LNCAP (cell line): ENCODE data around the gene LCE1D.

Experiments used
- TF ChIP-seq, protein P1 (sequence below): fragments of 450-650 bp; IDR thresholded peaks from 2 replicates; pipeline ENCODE4 v1.5.1; 2017; ENCODE audit warnings: mild to moderate bottlenecking

Gene LCE1D

GRCh38 chr1:152811671-152812070, 15.2 kb downstream of the LCE1D start, which contains the start of gene LCE1B:
Gene LCE1B, plus strand, starts transcription at chr1:152811971. Its CDS starts 476 bp downstream, at chr1:152812447.
- TF ChIP-seq, protein P1, sequence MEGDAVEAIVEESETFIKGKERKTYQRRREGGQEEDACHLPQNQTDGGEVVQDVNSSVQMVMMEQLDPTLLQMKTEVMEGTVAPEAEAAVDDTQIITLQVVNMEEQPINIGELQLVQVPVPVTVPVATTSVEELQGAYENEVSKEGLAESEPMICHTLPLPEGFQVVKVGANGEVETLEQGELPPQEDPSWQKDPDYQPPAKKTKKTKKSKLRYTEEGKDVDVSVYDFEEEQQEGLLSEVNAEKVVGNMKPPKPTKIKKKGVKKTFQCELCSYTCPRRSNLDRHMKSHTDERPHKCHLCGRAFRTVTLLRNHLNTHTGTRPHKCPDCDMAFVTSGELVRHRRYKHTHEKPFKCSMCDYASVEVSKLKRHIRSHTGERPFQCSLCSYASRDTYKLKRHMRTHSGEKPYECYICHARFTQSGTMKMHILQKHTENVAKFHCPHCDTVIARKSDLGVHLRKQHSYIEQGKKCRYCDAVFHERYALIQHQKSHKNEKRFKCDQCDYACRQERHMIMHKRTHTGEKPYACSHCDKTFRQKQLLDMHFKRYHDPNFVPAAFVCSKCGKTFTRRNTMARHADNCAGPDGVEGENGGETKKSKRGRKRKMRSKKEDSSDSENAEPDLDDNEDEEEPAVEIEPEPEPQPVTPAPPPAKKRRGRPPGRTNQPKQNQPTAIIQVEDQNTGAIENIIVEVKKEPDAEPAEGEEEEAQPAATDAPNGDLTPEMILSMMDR = no peak

- TF ChIP-seq, protein P1 = no peak
These were observed 20.8 kb downstream of the LCE1D start for GRCh38 chr1:152817309-152817708.

DNA sequence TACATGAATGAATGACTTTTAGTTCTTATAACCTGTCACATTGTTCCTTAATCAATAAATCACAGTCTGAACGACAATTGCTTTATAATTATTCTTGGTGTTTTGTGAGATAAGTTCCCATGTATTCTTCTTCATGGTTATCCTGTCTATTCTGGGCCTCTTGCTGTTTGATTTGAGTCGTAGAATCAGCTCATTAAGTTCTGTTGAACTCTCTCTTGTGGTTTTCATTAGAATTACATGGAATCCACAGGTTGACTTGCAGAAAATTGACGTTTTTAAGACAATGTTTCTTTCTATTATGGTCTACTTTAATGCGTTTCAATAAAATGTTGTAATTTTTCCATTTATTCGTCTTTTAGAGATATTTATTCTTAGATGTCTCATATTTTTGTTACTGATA, 26.8 kb downstream of the LCE1D start:
- TF ChIP-seq, protein P1 = no peak

DNA sequence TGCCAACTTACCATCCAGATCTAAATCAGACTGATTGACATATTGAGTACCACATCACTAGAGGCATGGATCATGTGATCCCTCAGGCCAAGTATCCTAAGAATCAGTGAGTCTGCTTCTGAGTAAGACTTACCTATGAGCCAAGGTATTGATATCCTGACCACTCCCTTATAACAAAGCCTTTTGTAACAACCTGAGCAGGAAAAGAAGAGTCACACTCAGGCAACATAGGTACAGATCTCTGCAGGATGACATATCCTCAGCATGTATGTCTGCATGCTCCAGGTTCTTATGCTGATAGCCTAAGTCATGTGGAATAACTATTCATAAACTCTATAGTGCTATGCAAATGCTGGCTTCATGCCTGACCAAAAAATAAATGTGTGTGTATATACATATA, 28.4 kb downstream of the LCE1D start:
- TF ChIP-seq, protein P1 = no peak

DNA sequence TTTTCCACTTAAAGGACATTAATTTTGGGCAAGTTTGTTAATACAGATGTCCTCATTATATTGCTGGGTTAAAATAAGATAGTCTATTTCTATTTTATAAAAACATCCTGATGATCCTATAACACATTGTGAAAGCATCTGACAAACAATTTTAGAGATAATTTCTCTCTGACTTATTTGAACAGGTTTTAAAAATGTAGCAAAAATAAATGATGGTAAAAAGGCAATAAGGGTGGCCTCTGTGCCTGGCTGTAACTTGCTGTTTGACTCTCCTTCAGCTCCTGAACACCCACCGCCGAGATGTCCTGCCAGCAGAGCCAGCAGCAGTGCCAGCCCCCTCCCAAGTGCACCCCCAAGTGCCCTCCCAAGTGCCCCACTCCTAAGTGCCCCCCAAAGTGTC, 30.7 kb downstream of the LCE1D start, which contains the start of gene LCE1A:
Gene LCE1A, plus strand, starts transcription at position 301 of the 400 bp plus-strand sequence. Its CDS starts 0 bp downstream, at position 301.
- TF ChIP-seq, protein P1 = no peak

GRCh38 chr1:152836870-152837269, 40.3 kb downstream of the LCE1D start:
- TF ChIP-seq, protein P1 = no peak

DNA sequence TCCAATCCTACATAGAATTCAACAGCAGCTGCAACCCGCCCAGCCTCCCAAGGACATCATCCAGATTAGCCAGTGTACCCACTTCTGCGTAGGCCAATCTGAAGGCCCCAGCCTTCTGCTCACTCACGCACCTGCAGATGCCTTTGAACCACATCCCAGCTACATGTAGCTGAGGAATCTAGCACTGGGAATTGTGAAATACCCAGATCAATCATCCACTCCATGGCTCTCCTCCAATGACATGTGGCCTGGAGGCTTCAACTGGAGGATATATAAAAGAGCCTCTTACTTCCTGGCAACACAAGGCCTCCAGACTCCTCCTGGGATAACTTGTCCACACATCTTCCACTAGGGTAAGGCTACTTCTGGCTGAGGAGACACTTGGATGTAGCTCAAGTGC, 46.0 kb downstream of the LCE1D start, which contains the start of gene LCE6A:
Gene LCE6A, plus strand, starts transcription at position 301 of the 400 bp plus-strand sequence. CDS start 665 bp downstream, outside the sequence.
- TF ChIP-seq, protein P1 = no peak
